Mesenteric fat pad (tissue), 1 donor: Measurements from ENCODE around the gene BMX. TPM values are rescaled to one million over a fixed set of nuclear protein-coding genes. Genes with fewer than 3 reads are reported as not detected.

ENCODE experiments used
- DNase-seq: peaks from one replicate; pipeline ENCODE4 v3.0.0-alpha.2; 2020; ENCODE audit warnings: low spot score
- total RNA-seq: library from RNA; stranded (reverse); fragmentation: NEBNext Ultra II Directional; extraction: Animal tissue kit (Norgen Biotek cat#: 25700); gene quantifications from one replicate; pipeline ENCODE4 v1.2.1, GENCODE V29; 2021
- donor health status: DM: yes; HTN: yes; CAD: no.

Gene BMX
- total RNA-seq, 1 donor from 2014 or later, result 1.7 TPM

- DNase-seq, result no peak
These were observed 4.5 kb downstream of the BMX start for GRCh38 chrX:15505101-15505500.

DNA sequence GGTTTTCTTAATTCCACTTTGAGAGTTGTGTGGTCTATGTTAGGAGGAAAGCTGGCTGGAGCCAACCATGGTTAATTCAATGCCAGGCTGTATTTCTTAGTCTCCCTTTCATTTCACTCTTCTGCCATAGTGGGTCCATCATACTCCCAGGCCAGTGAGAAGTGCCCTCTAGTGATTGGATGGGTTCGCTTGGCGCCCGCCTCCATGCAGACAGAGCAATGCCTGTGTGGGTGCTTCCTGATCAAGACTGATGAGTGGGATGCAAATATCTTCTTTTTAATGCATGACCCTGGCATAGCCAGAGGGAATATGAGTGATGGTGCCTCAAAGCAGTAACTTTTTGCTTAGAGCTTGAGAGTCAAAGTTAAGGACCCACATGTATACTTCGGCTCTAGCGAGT lies 6.4 kb downstream of the BMX start:
- no peak for DNase-seq

GRCh38 chrX:15509845-15510244 lies 9.2 kb downstream of the BMX start:
- no peak for DNase-seq

GRCh38 chrX:15511563-15511962 lies 11.0 kb downstream of the BMX start:
- DNase-seq, result no peak

DNA sequence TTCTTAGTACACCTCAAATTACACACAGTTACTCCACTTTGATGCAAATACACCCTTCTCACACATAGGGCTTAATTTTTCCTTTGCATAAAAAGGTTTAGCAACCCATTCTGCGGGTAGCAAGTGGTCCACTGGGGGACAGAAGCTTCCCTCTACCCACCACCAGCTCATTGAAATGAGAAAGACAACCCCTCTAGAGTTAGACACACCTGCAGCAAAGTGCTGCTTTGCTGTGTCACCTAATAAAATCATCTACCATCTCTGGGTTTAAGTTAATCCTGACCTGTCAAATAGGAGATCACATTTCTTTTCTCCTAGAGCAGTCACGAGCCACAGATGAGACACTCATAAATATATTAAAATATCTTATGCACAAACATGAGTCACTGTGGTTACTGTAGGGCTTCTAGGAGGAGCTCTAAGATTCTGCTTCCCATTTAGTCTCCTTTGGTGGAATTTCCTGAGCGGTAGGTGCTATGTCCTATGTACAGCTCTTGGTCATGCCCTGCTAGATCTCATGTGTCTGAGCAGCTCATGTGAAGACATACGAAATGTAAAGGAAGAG lies 11.9 kb downstream of the BMX start:
- DNase-seq, result no peak

- no peak for DNase-seq
These were observed 13.7 kb downstream of the BMX start for GRCh38 chrX:15514279-15514678.

GRCh38 chrX:15515931-15516330 lies 15.3 kb downstream of the BMX start:
- no peak for DNase-seq

- DNase-seq, result no peak
These were observed 21.9 kb downstream of the BMX start for GRCh38 chrX:15522464-15522863.

- no peak for DNase-seq
These were observed 22.5 kb downstream of the BMX start for GRCh38 chrX:15523088-15523487.

DNA sequence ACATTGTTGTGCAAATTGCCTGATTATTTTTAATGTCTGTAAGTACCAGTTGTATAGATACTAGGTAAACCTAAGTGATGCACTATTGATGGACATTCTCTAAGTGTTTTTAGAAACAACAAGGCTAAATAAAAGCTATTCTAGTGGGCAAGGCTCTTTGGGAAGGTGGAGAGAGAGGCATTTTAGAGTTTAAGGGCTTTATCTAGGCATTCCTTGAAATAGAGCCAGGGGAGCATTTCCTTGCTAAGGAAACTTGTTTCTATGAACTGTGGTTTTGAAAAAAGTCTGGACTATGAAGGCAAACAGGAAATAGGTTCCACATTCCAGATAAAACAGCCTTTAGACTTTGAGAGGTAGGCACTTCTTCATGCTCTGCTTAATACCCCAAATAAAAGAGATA lies 23.8 kb downstream of the BMX start:
- no peak for DNase-seq

DNA sequence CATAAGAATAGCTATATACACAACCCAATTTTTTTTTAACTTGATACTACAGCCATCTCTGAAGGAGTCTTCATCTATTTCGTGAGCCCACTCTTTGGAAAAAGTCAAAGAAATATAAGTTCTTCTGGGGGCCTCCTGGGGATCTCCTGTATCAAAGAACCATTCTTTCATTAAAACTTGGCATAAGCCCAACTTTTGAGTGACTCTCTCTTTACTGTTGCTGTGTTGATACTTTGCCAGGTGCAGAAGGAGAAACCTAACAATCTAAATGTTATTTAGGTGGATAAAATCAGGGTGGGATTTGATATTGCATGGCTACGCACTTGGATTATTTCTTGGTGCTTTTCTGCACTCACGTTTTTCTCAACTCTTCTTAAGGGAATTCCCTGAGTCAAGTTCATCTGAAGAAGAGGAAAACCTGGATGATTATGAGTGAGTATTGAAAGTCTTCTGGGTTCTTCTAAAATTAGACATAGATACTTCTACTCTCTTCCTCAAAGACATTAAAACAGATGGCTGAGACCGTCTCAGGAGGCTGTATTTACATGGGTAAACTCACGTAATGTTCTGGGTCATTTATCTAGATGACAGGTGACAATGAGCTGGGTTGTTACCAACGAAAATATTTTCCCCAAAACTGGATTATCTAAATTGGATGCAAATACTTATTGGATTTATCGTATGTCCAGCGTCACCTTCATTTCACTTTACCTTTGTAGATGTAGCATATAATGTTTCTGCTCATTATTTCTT lies 25.2 kb downstream of the BMX start:
- DNase-seq, result no peak

- DNase-seq, result no peak
These were observed 28.6 kb downstream of the BMX start for GRCh38 chrX:15529165-15529564.

DNA sequence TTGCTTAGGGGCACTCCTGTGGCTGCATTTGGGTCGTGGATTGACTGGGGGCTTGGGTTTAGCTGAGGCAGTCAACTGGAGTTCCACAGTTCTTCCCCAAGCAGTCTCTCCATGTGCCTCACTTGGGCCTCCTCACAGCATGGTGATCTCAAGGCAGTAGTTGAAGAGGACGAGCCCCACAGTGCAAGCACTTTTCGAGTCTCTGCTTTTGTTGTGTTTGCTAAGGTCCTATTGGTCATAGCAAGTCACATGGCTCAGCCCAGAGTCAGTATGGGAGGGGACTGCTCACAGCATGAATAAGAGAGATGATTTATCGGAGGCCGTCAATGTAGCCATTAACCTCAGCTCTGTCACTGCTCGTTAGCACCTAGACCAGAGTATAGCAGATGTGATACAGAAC lies 29.7 kb downstream of the BMX start:
- DNase-seq, result no peak

DNA sequence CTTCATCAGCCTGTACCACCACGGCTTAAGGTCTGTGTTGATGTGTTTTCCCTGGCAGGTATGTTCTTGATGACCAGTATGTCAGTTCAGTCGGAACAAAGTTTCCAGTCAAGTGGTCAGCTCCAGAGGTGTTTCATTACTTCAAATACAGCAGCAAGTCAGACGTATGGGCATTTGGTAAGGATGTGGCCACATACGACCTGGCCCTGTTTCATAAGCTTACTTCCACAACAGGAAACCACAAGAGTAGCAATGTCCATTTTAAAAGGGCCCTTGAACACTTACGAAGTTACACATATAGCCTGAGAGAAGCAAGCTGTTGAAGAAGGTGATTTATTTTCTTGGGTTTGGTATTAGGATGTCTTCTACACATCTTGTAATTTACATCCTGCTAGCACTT lies 46.1 kb downstream of the BMX start:
- DNase-seq, result no peak

GRCh38 chrX:15547356-15547755 lies 46.7 kb downstream of the BMX start:
- no peak for DNase-seq

GRCh38 chrX:15549189-15550012 lies 48.8 kb downstream of the BMX start:
- no peak for DNase-seq

DNA sequence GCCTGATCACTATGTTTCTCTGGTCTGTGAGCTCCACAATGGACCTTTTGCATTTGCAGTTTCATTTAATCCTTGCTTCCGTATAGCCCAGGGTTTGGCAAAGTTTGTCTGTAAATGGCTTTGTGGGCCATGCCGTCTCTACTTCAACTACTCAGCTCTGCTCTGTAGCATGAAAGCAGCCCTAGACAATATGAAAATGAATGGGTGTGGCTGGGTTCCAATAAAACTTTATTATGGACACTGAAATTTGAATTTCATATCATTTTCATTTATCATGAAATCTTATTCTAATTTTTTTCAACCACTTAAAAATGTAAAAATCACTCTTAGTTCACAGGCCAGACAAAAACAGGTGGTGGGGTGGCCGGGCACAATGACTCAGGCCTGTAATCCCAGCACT lies 58.6 kb downstream of the BMX start:
- no peak for DNase-seq

GRCh38 chrX:15560924-15561323 lies 60.3 kb downstream of the BMX start:
- no peak for DNase-seq

DNA sequence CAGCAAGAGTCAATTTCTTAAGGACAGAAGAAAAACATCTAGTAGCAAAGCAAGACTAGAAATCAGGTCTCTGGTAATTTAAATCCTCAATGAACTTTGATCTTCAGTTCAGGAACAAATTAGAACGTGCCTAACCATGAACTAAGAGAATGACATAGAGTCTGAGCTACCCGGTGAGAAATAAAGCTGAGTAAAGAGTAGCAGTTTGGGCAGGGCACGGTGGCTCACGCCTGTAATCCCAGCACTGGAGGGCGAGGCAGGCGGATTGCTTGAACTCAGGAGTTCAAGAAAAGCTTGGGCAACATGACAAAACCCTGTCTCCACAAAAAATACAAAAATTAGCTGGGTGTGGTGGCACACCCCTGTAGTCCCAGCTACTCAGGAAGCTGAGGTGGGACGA lies 62.4 kb downstream of the BMX start:
- DNase-seq, result no peak

DNA sequence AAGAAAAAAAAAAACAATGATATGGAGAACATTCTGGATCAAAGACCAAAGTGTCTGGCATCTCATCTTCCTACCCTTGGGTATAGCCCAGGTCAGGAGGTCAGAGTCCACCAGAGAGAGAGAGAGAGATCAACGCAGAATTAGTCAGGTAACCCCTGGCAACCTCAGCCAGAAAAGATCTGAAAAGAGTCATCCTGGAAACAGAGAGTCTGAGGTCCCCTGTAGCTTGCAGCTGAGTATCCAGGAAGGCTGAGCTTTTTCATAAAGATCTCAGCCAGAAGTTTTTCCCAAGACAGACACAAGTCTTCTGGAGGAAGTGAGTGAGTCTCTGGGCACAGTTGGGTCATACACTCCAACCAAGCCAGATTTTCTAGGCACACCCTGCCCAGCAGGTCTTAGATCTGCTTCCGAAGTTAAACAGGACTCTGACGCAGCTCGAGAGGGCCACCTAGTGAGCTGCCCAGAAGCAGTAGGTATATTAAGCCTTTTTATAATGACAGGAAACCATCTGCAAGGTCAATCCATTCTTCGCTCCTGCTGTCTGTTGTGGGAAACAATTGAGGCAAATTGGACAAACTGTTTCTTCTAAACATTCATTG lies 64.5 kb downstream of the BMX start:
- no peak for DNase-seq

GRCh38 chrX:15566244-15566643 lies 65.6 kb downstream of the BMX start:
- no peak for DNase-seq

- DNase-seq, result no peak
These were observed 66.7 kb downstream of the BMX start for GRCh38 chrX:15567267-15567666.
